Measurements from ENCODE around the gene C10orf105.

DNA sequence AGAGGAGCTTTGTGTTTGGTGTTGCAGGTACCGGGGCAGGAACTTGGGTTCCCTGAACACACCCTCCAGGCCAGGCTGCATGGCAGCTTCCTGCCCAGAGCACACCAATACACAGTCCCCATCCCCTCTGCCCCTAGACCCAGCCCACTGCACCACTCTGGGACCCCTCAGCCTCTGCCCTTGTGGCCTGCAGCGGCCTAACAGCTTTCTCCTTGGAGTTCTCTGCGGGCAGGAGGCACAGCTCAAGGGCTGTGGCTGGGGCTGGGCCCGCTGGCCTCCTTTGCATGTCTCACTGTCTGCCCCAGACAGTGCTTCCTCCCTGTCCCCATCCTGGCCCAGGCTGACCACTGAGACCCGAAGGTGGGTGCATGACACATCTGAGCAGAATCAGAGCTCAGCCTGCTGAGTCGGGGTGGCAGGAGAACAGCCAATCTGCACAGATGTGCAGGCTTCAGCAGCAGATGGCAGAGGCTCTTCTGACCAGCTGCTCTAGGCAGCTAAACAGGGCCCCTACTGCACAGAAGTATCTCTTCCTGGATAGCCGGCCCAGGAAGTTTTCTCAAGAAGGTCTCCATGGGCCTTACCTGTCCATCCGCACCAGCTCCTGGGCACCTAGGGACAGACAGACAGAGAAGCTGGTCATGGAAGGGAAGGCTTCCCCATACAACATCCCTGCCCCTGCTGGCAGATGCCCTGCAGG lies 33.0 kb upstream of the C10orf105 start:
- TF ChIP-seq, protein P1, sequence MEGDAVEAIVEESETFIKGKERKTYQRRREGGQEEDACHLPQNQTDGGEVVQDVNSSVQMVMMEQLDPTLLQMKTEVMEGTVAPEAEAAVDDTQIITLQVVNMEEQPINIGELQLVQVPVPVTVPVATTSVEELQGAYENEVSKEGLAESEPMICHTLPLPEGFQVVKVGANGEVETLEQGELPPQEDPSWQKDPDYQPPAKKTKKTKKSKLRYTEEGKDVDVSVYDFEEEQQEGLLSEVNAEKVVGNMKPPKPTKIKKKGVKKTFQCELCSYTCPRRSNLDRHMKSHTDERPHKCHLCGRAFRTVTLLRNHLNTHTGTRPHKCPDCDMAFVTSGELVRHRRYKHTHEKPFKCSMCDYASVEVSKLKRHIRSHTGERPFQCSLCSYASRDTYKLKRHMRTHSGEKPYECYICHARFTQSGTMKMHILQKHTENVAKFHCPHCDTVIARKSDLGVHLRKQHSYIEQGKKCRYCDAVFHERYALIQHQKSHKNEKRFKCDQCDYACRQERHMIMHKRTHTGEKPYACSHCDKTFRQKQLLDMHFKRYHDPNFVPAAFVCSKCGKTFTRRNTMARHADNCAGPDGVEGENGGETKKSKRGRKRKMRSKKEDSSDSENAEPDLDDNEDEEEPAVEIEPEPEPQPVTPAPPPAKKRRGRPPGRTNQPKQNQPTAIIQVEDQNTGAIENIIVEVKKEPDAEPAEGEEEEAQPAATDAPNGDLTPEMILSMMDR (IDR thresholded peaks at IDR 0.05; ENCODE audit: control extremely low read depth in 1 of 3, insufficient read depth in 1 of 3, low read depth in 1 of 3, low read length in 3 of 3) = no peak
- no peak for TF ChIP-seq RAD21 (IDR thresholded peaks at IDR 0.05 in 1 of 2, conservative IDR thresholded peaks at IDR 0.05 in 1 of 2; ENCODE audit: low read depth in 2 of 2, low read length in 2 of 2)
- TF ChIP-seq, protein P2, sequence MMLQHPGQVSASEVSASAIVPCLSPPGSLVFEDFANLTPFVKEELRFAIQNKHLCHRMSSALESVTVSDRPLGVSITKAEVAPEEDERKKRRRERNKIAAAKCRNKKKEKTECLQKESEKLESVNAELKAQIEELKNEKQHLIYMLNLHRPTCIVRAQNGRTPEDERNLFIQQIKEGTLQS (IDR thresholded peaks at IDR 0.05; ENCODE audit: insufficient read depth, low read depth, low read length) = no peak
- no peak for TF ChIP-seq EZH2 (IDR thresholded peaks at IDR 0.05; ENCODE audit: low read depth, low read length, severe bottlenecking)
- no peak for TF ChIP-seq TAF7 (optimal IDR thresholded peaks at IDR 0.05; ENCODE audit: borderline replicate concordance, low read depth, low read length)
- TF ChIP-seq HDAC2 (IDR thresholded peaks at IDR 0.05; ENCODE audit: borderline replicate concordance in 1 of 2, low read depth in 2 of 2, low read length in 2 of 2) = no peak
- TF ChIP-seq SIN3A (conservative IDR thresholded peaks at IDR 0.05 in 1 of 2, IDR thresholded peaks at IDR 0.05 in 1 of 2; ENCODE audit: low read depth in 1 of 2, low read length in 2 of 2) = no peak
- TF ChIP-seq POLR2A (IDR thresholded peaks at IDR 0.05; ENCODE audit: control extremely low read depth in 1 of 2, low read depth in 2 of 2, low read length in 2 of 2) = no peak
- TF ChIP-seq POLR2AphosphoS5 (IDR thresholded peaks at IDR 0.05; ENCODE audit: low read depth, low read length) = no peak
- TF ChIP-seq SRF (IDR thresholded peaks at IDR 0.05; ENCODE audit: low read depth, low read length) = no peak
- no peak for TF ChIP-seq EP300 (IDR thresholded peaks at IDR 0.05; ENCODE audit: borderline replicate concordance in 1 of 2, low read depth in 2 of 2, low read length in 2 of 2)
- TF ChIP-seq YY1 (IDR thresholded peaks at IDR 0.05; ENCODE audit: low read depth, low read length) = no peak
- TF ChIP-seq, protein P3, sequence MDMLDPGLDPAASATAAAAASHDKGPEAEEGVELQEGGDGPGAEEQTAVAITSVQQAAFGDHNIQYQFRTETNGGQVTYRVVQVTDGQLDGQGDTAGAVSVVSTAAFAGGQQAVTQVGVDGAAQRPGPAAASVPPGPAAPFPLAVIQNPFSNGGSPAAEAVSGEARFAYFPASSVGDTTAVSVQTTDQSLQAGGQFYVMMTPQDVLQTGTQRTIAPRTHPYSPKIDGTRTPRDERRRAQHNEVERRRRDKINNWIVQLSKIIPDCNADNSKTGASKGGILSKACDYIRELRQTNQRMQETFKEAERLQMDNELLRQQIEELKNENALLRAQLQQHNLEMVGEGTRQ (IDR thresholded peaks at IDR 0.05; ENCODE audit: low read length) = no peak
